Esophagus squamous epithelium (tissue), 4 donors: Measurements from ENCODE around the gene PRKCB.

Experiments
- POLR2A ChIP-seq, 4 donors: fragments of 450-650 bp; IDR thresholded peaks; one replicate each; pipeline ENCODE4 v1.6.1; 2017; ENCODE audit warnings: antibody characterized with exemption in 4 of 4, mild to moderate bottlenecking in 4 of 4, moderate library complexity in 3 of 4
- TF ChIP-seq, protein P1 (sequence below), 6 experiments: fragments of 450-650 bp in 4 of 6; fragments of 200-600 bp in 2 of 6; sonication (generic) in 2 of 6; IDR thresholded peaks; one replicate each; pipeline ENCODE4 v1.5.1; 2016 to 2019; ENCODE audit warnings: antibody characterized with exemption in 6 of 6, mild to moderate bottlenecking in 4 of 6, moderate library complexity in 4 of 6

DNA sequence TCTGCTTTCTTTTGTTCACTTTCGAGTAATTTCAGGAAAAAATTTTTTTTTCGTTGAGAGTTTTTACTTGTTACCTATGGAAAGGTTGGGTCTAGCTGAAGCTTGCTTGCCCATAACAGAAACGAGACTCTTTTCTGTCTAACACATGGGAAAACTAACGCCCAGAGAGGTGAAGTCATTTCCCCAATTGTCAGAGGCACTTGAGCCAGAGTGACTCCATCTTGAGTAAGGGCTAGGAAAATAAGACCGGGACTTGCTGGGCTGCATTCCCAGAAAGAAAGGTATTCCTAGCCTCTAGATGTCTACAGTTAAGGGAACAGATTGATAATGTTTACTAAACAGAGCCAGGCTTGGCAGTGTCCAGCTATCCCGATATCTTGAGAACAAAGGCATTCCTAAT, 26.8 kb downstream of the PRKCB start:
- TF ChIP-seq, protein P1, sequence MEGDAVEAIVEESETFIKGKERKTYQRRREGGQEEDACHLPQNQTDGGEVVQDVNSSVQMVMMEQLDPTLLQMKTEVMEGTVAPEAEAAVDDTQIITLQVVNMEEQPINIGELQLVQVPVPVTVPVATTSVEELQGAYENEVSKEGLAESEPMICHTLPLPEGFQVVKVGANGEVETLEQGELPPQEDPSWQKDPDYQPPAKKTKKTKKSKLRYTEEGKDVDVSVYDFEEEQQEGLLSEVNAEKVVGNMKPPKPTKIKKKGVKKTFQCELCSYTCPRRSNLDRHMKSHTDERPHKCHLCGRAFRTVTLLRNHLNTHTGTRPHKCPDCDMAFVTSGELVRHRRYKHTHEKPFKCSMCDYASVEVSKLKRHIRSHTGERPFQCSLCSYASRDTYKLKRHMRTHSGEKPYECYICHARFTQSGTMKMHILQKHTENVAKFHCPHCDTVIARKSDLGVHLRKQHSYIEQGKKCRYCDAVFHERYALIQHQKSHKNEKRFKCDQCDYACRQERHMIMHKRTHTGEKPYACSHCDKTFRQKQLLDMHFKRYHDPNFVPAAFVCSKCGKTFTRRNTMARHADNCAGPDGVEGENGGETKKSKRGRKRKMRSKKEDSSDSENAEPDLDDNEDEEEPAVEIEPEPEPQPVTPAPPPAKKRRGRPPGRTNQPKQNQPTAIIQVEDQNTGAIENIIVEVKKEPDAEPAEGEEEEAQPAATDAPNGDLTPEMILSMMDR (IDR thresholded peaks at IDR 0.05): no peak
- TF ChIP-seq POLR2A (IDR thresholded peaks at IDR 0.05): no peak
